HEK293 (cell line): Measurements from ENCODE around the gene NANS.

Experiments used
- FEZF1 ChIP-seq: fragments of 450-650 bp; formaldehyde crosslinking; IDR thresholded peaks from 2 replicates; pipeline ENCODE4 v1.5.1; 2016; ENCODE audit warnings: missing biosample characterization, missing genetic modification characterization
- GLI2 ChIP-seq: fragments of 450-650 bp; formaldehyde crosslinking; IDR thresholded peaks from 2 replicates; pipeline ENCODE4; 2017; ENCODE audit warnings: missing biosample characterization, missing genetic modification characterization, low read depth, borderline replicate concordance
- ZBTB11 ChIP-seq: fragments of 450-650 bp; formaldehyde crosslinking; conservative IDR thresholded peaks from 2 replicates; pipeline ENCODE4 v1.5.1; 2016; ENCODE audit warnings: low read depth, missing biosample characterization, missing genetic modification characterization
- ZIC2 ChIP-seq: fragments of 450-650 bp; formaldehyde crosslinking; IDR thresholded peaks from 2 replicates; pipeline ENCODE4 v1.5.1; 2016; ENCODE audit warnings: missing biosample characterization, missing genetic modification characterization
- ZNF138 ChIP-seq: fragments of 450-650 bp; formaldehyde crosslinking; IDR thresholded peaks from 2 replicates; pipeline ENCODE4 v1.5.1; 2016; ENCODE audit warnings: missing biosample characterization, missing genetic modification characterization, borderline replicate concordance
- ZNF214 ChIP-seq: fragments of 450-650 bp; formaldehyde crosslinking; IDR thresholded peaks from 2 replicates; pipeline ENCODE4 v1.5.1; 2017; ENCODE audit warnings: missing biosample characterization, mild to moderate bottlenecking, missing genetic modification characterization, borderline replicate concordance
- ZNF292 ChIP-seq: fragments of 450-650 bp; formaldehyde crosslinking; IDR thresholded peaks from 2 replicates; pipeline ENCODE4 v1.5.1; 2016; ENCODE audit warnings: low read depth, missing biosample characterization, missing genetic modification characterization, borderline replicate concordance
- ZNF302 ChIP-seq: fragments of 450-650 bp; formaldehyde crosslinking; IDR thresholded peaks from 2 replicates; pipeline ENCODE4 v1.5.1; 2016; ENCODE audit warnings: missing biosample characterization, missing genetic modification characterization, low read depth
- ZNF350 ChIP-seq: fragments of 450-650 bp; formaldehyde crosslinking; IDR thresholded peaks from 2 replicates; pipeline ENCODE4 v1.5.0; 2017; ENCODE audit warnings: missing biosample characterization, mild to moderate bottlenecking, missing genetic modification characterization
- ZNF48 ChIP-seq: fragments of 450-650 bp; formaldehyde crosslinking; IDR thresholded peaks from 2 replicates; pipeline ENCODE4 v1.5.1; 2016; ENCODE audit warnings: missing biosample characterization, missing genetic modification characterization
- TF ChIP-seq, protein P1 (sequence below): fragments of 450-650 bp; formaldehyde crosslinking; IDR thresholded peaks from 2 replicates; pipeline ENCODE4 v1.5.1; 2016; ENCODE audit warnings: missing biosample characterization, missing genetic modification characterization
- TF ChIP-seq, protein P2 (sequence below): fragments of 450-650 bp; formaldehyde crosslinking; IDR thresholded peaks from 2 replicates; pipeline ENCODE4 v1.5.1; 2016; ENCODE audit warnings: missing biosample characterization, missing genetic modification characterization, low read depth
- TF ChIP-seq, protein P3 (sequence below): fragments of 450-650 bp; formaldehyde crosslinking; IDR thresholded peaks from 2 replicates; pipeline ENCODE4 v1.5.1; 2016; ENCODE audit warnings: missing biosample characterization, missing genetic modification characterization, borderline replicate concordance
- TF ChIP-seq, protein P4 (sequence below): fragments of 450-650 bp; formaldehyde crosslinking; IDR thresholded peaks from 2 replicates; pipeline ENCODE4 v1.5.1; 2016; ENCODE audit warnings: missing biosample characterization, missing genetic modification characterization

DNA sequence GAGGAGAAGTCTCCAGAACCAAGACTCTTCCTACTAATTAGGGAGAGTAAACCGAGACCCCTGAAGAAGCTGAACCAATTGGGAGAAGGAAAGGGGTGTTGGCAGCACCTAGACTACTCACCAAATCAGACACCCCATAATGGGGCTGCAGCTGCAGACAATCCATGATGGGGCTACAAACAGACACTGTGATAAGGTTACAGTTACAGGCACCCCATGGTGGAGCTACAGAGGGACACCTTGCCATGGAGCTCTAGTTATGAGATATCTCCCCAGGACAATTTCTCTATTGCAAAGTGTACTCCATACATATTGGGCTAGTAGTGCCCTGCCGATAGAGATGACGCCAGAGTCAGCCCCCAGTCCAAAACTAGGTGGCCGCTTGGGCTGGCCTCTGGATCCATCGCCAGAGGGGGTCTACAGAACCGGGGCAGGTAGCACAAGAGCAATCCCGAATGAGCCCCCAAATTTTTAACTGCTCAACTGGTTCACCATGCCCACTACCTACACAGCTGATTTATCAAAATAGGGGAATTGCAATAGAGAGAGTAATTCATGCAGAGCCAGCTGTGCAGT, 2.1 kb upstream of the NANS start:
- TF ChIP-seq, protein P1, sequence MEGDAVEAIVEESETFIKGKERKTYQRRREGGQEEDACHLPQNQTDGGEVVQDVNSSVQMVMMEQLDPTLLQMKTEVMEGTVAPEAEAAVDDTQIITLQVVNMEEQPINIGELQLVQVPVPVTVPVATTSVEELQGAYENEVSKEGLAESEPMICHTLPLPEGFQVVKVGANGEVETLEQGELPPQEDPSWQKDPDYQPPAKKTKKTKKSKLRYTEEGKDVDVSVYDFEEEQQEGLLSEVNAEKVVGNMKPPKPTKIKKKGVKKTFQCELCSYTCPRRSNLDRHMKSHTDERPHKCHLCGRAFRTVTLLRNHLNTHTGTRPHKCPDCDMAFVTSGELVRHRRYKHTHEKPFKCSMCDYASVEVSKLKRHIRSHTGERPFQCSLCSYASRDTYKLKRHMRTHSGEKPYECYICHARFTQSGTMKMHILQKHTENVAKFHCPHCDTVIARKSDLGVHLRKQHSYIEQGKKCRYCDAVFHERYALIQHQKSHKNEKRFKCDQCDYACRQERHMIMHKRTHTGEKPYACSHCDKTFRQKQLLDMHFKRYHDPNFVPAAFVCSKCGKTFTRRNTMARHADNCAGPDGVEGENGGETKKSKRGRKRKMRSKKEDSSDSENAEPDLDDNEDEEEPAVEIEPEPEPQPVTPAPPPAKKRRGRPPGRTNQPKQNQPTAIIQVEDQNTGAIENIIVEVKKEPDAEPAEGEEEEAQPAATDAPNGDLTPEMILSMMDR (tag by site-specific recombination) = no peak
- TF ChIP-seq, protein P2, sequence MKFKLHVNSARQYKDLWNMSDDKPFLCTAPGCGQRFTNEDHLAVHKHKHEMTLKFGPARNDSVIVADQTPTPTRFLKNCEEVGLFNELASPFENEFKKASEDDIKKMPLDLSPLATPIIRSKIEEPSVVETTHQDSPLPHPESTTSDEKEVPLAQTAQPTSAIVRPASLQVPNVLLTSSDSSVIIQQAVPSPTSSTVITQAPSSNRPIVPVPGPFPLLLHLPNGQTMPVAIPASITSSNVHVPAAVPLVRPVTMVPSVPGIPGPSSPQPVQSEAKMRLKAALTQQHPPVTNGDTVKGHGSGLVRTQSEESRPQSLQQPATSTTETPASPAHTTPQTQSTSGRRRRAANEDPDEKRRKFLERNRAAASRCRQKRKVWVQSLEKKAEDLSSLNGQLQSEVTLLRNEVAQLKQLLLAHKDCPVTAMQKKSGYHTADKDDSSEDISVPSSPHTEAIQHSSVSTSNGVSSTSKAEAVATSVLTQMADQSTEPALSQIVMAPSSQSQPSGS (tag by site-specific recombination) = no peak
- TF ChIP-seq ZNF292 (tag by site-specific recombination) (no peak), ZIC2 (no peak), FEZF1 (tag by site-specific recombination) (no peak), ZBTB11 (tag by site-specific recombination) (no peak), ZNF138 (no peak), ZNF302 (tag by site-specific recombination) (no peak), GLI2 (tag by site-specific recombination) (no peak), ZNF350 (tag by site-specific recombination) (no peak), ZNF48 (no peak), ZNF214 (tag by site-specific recombination) (no peak)
- TF ChIP-seq, protein P3, sequence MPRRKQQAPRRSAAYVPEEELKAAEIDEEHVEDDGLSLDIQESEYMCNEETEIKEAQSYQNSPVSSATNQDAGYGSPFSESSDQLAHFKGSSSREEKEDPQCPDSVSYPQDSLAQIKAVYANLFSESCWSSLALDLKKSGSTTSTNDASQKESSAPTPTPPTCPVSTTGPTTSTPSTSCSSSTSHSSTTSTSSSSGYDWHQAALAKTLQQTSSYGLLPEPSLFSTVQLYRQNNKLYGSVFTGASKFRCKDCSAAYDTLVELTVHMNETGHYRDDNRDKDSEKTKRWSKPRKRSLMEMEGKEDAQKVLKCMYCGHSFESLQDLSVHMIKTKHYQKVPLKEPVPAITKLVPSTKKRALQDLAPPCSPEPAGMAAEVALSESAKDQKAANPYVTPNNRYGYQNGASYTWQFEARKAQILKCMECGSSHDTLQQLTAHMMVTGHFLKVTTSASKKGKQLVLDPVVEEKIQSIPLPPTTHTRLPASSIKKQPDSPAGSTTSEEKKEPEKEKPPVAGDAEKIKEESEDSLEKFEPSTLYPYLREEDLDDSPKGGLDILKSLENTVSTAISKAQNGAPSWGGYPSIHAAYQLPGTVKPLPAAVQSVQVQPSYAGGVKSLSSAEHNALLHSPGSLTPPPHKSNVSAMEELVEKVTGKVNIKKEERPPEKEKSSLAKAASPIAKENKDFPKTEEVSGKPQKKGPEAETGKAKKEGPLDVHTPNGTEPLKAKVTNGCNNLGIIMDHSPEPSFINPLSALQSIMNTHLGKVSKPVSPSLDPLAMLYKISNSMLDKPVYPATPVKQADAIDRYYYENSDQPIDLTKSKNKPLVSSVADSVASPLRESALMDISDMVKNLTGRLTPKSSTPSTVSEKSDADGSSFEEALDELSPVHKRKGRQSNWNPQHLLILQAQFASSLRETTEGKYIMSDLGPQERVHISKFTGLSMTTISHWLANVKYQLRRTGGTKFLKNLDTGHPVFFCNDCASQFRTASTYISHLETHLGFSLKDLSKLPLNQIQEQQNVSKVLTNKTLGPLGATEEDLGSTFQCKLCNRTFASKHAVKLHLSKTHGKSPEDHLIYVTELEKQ = no peak
- TF ChIP-seq, protein P4, sequence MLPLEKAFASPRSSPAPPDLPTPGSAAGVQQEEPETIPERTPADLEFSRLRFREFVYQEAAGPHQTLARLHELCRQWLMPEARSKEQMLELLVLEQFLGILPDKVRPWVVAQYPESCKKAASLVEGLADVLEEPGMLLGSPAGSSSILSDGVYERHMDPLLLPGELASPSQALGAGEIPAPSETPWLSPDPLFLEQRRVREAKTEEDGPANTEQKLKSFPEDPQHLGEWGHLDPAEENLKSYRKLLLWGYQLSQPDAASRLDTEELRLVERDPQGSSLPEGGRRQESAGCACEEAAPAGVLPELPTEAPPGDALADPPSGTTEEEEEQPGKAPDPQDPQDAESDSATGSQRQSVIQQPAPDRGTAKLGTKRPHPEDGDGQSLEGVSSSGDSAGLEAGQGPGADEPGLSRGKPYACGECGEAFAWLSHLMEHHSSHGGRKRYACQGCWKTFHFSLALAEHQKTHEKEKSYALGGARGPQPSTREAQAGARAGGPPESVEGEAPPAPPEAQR = no peak
